ENCODE results near the gene MAPK1IP1L. TPM values are rescaled to one million over a fixed set of nuclear protein-coding genes. Genes with fewer than 3 reads are reported as not detected.
"Not testable (repeated sequence)": the region's sequence is repeated elsewhere in the genome, so short reads cannot be mapped to it uniquely, and the experiment has no call there.

MAPK1IP1L gene
- total RNA-seq, 5 donors from 2014 or later (not counting 1 experiment from before 2014, with no cell fraction given): 68.7 to 153 (median 73.4) TPM

GRCh38 chr14:55059333-55059732 lies 7.9 kb downstream of the MAPK1IP1L start:
- no peaks in the 10 kb centered on the region for H3K9me3 ChIP-seq
- ATAC-seq (replicated peaks in 1 of 4) (no peak), DNase-seq (no peak)
- ChIA-PET POLR2A (interaction anchor here (0.6 to 1.5 kb wide), 6 partner anchors 11 to 380 kb away, joined by 3 to 13 read pairs (median 5); no protein-coding TSS in a partner anchor), CTCF (interaction anchor here (0.7 to 1.4 kb wide), 6 partner anchors 8 to 101 kb away, joined by 3 to 9 read pairs (median 4); partner anchors contain the start of gene MAPK1IP1L (in 1 of the 2))
- Mint-ChIP-seq H3K36me3 (peaks cover 31% of the 10 kb centered on the region), H3K27me3 (no peaks in the 10 kb centered on the region), H3K9me3 (no peaks in the 10 kb centered on the region), H3K4me1 (peaks cover 48 to 65% (median 58%) of the 10 kb centered on the region in 3 donors), H3K27ac (peak overlapping the region in 1 of 2 donors; percentile 39), H3K4me3 (no peak overlapping the region)
- H3K27me3 ChIP-seq (replicated peaks in 1 of 2; ENCODE audit: control insufficient read depth in 2 of 2, extremely low read depth in 1 of 2, insufficient read depth in 2 of 2, low read length in 1 of 2): no peaks in the 10 kb centered on the region
- H3K36me3 ChIP-seq (ENCODE audit: control insufficient read depth in 2 of 2, extremely low read depth in 1 of 2, insufficient read depth in 1 of 2, low read length in 1 of 2): peaks cover 12 to 43% of the 10 kb centered on the region in 2 donors
- H3K27ac ChIP-seq (ENCODE audit: low read length): no peak overlapping the region
- H3K4me1 ChIP-seq (ENCODE audit: control insufficient read depth in 1 of 2, extremely low read depth in 1 of 2, insufficient read depth in 2 of 2, low read length in 2 of 2): peaks cover 2 to 18% of the 10 kb centered on the region in 2 experiments
- WGBS (ENCODE audit: insufficient coverage): 100% methylated on average over 5 of the region's 5 CpGs
- H3K4me3 ChIP-seq (ENCODE audit: control insufficient read depth in 1 of 2, extremely low read depth in 1 of 2, low read length in 1 of 2): no peak overlapping the region

- Mint-ChIP-seq H3K4me3 (no peak overlapping the region), H3K27ac (peak overlapping the region in 1 of 2 donors; percentile 52), H3K4me1 (peaks cover 27 to 45% (median 42%) of the 10 kb centered on the region in 3 donors), H3K36me3 (peaks cover 47% of the 10 kb centered on the region), H3K27me3 (no peaks in the 10 kb centered on the region), H3K9me3 (no peaks in the 10 kb centered on the region)
- Histone ChIP-seq H3K27ac (ENCODE audit: low read length) (no peak overlapping the region), H3K36me3 (ENCODE audit: control insufficient read depth in 2 of 2, extremely low read depth in 1 of 2, insufficient read depth in 1 of 2, low read length in 1 of 2) (peaks cover 12 to 48% of the 10 kb centered on the region in 2 donors), H3K9me3 (no peaks in the 10 kb centered on the region), H3K27me3 (replicated peaks in 1 of 2; ENCODE audit: control insufficient read depth in 2 of 2, extremely low read depth in 1 of 2, insufficient read depth in 2 of 2, low read length in 1 of 2) (no peaks in the 10 kb centered on the region), H3K4me3 (ENCODE audit: control insufficient read depth in 1 of 2, extremely low read depth in 1 of 2, low read length in 1 of 2) (no peak overlapping the region), H3K4me1 (ENCODE audit: control insufficient read depth in 1 of 2, extremely low read depth in 1 of 2, insufficient read depth in 2 of 2, low read length in 2 of 2) (peaks cover 0 to 11% of the 10 kb centered on the region in 2 experiments)
- CTCF ChIA-PET: interaction anchor here in 1 of 2 donors (0.6 kb wide), 2 partner anchors 12 to 13 kb away, joined by 4 read pairs; no protein-coding TSS in a partner anchor
- POLR2A ChIA-PET: interaction anchor here (0.6 to 1.1 kb wide), 2 partner anchors 8 kb away, joined by 5 to 10 read pairs; no protein-coding TSS in a partner anchor
- 95% methylated on average over 9 of the region's 11 CpGs for WGBS (ENCODE audit: insufficient coverage)
- ATAC-seq (replicated peaks in 1 of 4): peak in 1 of 4 experiments; percentile 21
- DNase-seq: no peak
Measured at GRCh38 chr14:55062517-55063351, 11.3 kb downstream of the MAPK1IP1L start.

GRCh38 chr14:55064896-55065295 lies 13.4 kb downstream of the MAPK1IP1L start:
- not testable (repeated sequence) for DNase-seq; H3K27me3 ChIP-seq (replicated peaks in 1 of 2; ENCODE audit: control insufficient read depth in 2 of 2, extremely low read depth in 1 of 2, insufficient read depth in 2 of 2, low read length in 1 of 2); ATAC-seq (replicated peaks in 1 of 4); H3K9me3 Mint-ChIP-seq; H3K4me3 Mint-ChIP-seq; H3K27me3 Mint-ChIP-seq; H3K9me3 ChIP-seq; H3K4me1 ChIP-seq (ENCODE audit: control insufficient read depth in 1 of 2, extremely low read depth in 1 of 2, insufficient read depth in 2 of 2, low read length in 2 of 2); H3K4me3 ChIP-seq (ENCODE audit: control insufficient read depth in 1 of 2, extremely low read depth in 1 of 2, low read length in 1 of 2); H3K27ac ChIP-seq (ENCODE audit: low read length)
- Mint-ChIP-seq H3K4me1 (peaks cover 17 to 31% (median 29%) of the 10 kb centered on the region in 3 donors), H3K27ac (peak overlapping the region in 1 of 2 donors; percentile 28), H3K36me3 (peaks cover 39% of the 10 kb centered on the region)
- ChIA-PET CTCF (interaction anchor here (0.6 to 1.3 kb wide), 3 partner anchors 18 to 195 kb away, joined by 3 to 8 read pairs (median 3); no protein-coding TSS in a partner anchor), POLR2A (interaction anchor here (0.5 to 1.5 kb wide), 2 partner anchors 12 to 22 kb away, joined by 6 to 8 read pairs; no protein-coding TSS in a partner anchor)
- no CpG with 5 or more reads among the region's 2 CpGs for WGBS (ENCODE audit: insufficient coverage)
- H3K36me3 ChIP-seq (ENCODE audit: control insufficient read depth in 2 of 2, extremely low read depth in 1 of 2, insufficient read depth in 1 of 2, low read length in 1 of 2): peaks cover 8 to 41% of the 10 kb centered on the region in 2 donors

GRCh38 chr14:55065411-55065810 lies 14.0 kb downstream of the MAPK1IP1L start:
- H3K27me3 ChIP-seq (replicated peaks in 1 of 2; ENCODE audit: control insufficient read depth in 2 of 2, extremely low read depth in 1 of 2, insufficient read depth in 2 of 2, low read length in 1 of 2): no peaks in the 10 kb centered on the region
- CTCF ChIA-PET: interaction anchor here (0.6 to 1.5 kb wide), 8 partner anchors 11 to 479 kb away, joined by 3 to 19 read pairs (median 4); partner anchors contain the start of gene MAPK1IP1L (in 1 of the 2)
- no peaks in the 10 kb centered on the region for H3K9me3 ChIP-seq
- WGBS (ENCODE audit: insufficient coverage): no CpG with 5 or more reads among the region's 2 CpGs
- no peaks in the 10 kb centered on the region for H3K27me3 Mint-ChIP-seq
- POLR2A ChIA-PET: interaction anchor here (0.5 to 1.5 kb wide), 4 partner anchors 13 to 35 kb away, joined by 3 to 8 read pairs (median 5); no protein-coding TSS in a partner anchor
- H3K27ac ChIP-seq (ENCODE audit: low read length): no peak overlapping the region
- DNase-seq (no peak), ATAC-seq (replicated peaks in 1 of 4) (no peak)
- no peak overlapping the region for H3K4me3 ChIP-seq (ENCODE audit: control insufficient read depth in 1 of 2, extremely low read depth in 1 of 2, low read length in 1 of 2)
- no peaks in the 10 kb centered on the region for H3K9me3 Mint-ChIP-seq
- peaks cover 8 to 41% of the 10 kb centered on the region in 2 donors for H3K36me3 ChIP-seq (ENCODE audit: control insufficient read depth in 2 of 2, extremely low read depth in 1 of 2, insufficient read depth in 1 of 2, low read length in 1 of 2)
- no peak overlapping the region for H3K4me3 Mint-ChIP-seq
- no peak overlapping the region for H3K27ac Mint-ChIP-seq
- peaks cover 39% of the 10 kb centered on the region for H3K36me3 Mint-ChIP-seq
- H3K4me1 Mint-ChIP-seq: peaks cover 15 to 29% (median 26%) of the 10 kb centered on the region in 3 donors
- H3K4me1 ChIP-seq (ENCODE audit: control insufficient read depth in 1 of 2, extremely low read depth in 1 of 2, insufficient read depth in 2 of 2, low read length in 2 of 2): peaks cover 0 to 5% of the 10 kb centered on the region in 2 experiments

GRCh38 chr14:55066223-55066622 lies 14.8 kb downstream of the MAPK1IP1L start:
- H3K4me1 ChIP-seq (ENCODE audit: control insufficient read depth in 1 of 2, extremely low read depth in 1 of 2, insufficient read depth in 2 of 2, low read length in 2 of 2): peaks cover 0 to 3% of the 10 kb centered on the region in 2 experiments
- H3K4me3 Mint-ChIP-seq: no peak overlapping the region
- WGBS (ENCODE audit: insufficient coverage): no CpG with 5 or more reads among the region's 1 CpG
- no peak for ATAC-seq (replicated peaks in 1 of 4)
- peak overlapping the region in 1 of 2 donors; percentile 2 for H3K27ac Mint-ChIP-seq
- no peaks in the 10 kb centered on the region for H3K9me3 Mint-ChIP-seq
- no peaks in the 10 kb centered on the region for H3K9me3 ChIP-seq
- peaks cover 13 to 26% (median 18%) of the 10 kb centered on the region in 3 donors for H3K4me1 Mint-ChIP-seq
- peaks cover 8 to 34% of the 10 kb centered on the region in 2 donors for H3K36me3 ChIP-seq (ENCODE audit: control insufficient read depth in 2 of 2, extremely low read depth in 1 of 2, insufficient read depth in 1 of 2, low read length in 1 of 2)
- H3K27ac ChIP-seq (ENCODE audit: low read length): no peak overlapping the region
- peaks cover 39% of the 10 kb centered on the region for H3K36me3 Mint-ChIP-seq
- no peaks in the 10 kb centered on the region for H3K27me3 ChIP-seq (replicated peaks in 1 of 2; ENCODE audit: control insufficient read depth in 2 of 2, extremely low read depth in 1 of 2, insufficient read depth in 2 of 2, low read length in 1 of 2)
- CTCF ChIA-PET: interaction anchor here (0.6 to 1.5 kb wide), 8 partner anchors 12 to 527 kb away, joined by 3 to 19 read pairs (median 4); partner anchors contain the start of gene MAPK1IP1L (in 1 of the 2)
- no peaks in the 10 kb centered on the region for H3K27me3 Mint-ChIP-seq
- no peak overlapping the region for H3K4me3 ChIP-seq (ENCODE audit: control insufficient read depth in 1 of 2, extremely low read depth in 1 of 2, low read length in 1 of 2)
- DNase-seq: no peak
- POLR2A ChIA-PET: interaction anchor here (0.5 to 1.5 kb wide), 9 partner anchors 9 to 36 kb away, joined by 3 to 10 read pairs (median 4); no protein-coding TSS in a partner anchor

GRCh38 chr14:55070981-55071411 lies 19.5 kb downstream of the MAPK1IP1L start:
- Mint-ChIP-seq H3K9me3 (no peaks in the 10 kb centered on the region), H3K27me3 (no peaks in the 10 kb centered on the region), H3K27ac (peak overlapping the region; percentile 66 to 79), H3K4me3 (no peak overlapping the region), H3K4me1 (peaks cover 41 to 46% (median 43%) of the 10 kb centered on the region in 3 donors), H3K36me3 (peaks cover 12% of the 10 kb centered on the region)
- ChIA-PET CTCF (interaction anchor here in 1 of 2 donors (0.9 kb wide), 1 partner anchor 90 kb away, joined by 3 read pairs; no protein-coding TSS in a partner anchor), POLR2A (interaction anchor here (0.6 to 2.8 kb wide), 4 partner anchors 11 to 135 kb away, joined by 3 to 14 read pairs (median 8); no protein-coding TSS in a partner anchor)
- H3K4me1 ChIP-seq (ENCODE audit: control insufficient read depth in 1 of 2, extremely low read depth in 1 of 2, insufficient read depth in 2 of 2, low read length in 2 of 2): peaks cover 6 to 15% of the 10 kb centered on the region in 2 experiments
- no peak overlapping the region for H3K27ac ChIP-seq (ENCODE audit: low read length)
- no peaks in the 10 kb centered on the region for H3K27me3 ChIP-seq (replicated peaks in 1 of 2; ENCODE audit: control insufficient read depth in 2 of 2, extremely low read depth in 1 of 2, insufficient read depth in 2 of 2, low read length in 1 of 2)
- no peak for ATAC-seq (replicated peaks in 1 of 4)
- no peak overlapping the region for H3K4me3 ChIP-seq (ENCODE audit: control insufficient read depth in 1 of 2, extremely low read depth in 1 of 2, low read length in 1 of 2)
- no peak for DNase-seq
- 70% methylated on average over 2 of the region's 4 CpGs for WGBS (ENCODE audit: insufficient coverage)
- peaks cover 0 to 4% of the 10 kb centered on the region in 2 donors for H3K36me3 ChIP-seq (ENCODE audit: control insufficient read depth in 2 of 2, extremely low read depth in 1 of 2, insufficient read depth in 1 of 2, low read length in 1 of 2)
- H3K9me3 ChIP-seq: no peaks in the 10 kb centered on the region

All from T-cell (primary cell).